Activated T-cell treated with anti-CD3 and anti-CD28 coated beads, Interleukin-2, amount 50 U/mL, for 4 hours (primary cell): ENCODE results near the gene ZFR. TPM values are rescaled to one million over a fixed set of nuclear protein-coding genes. Genes with fewer than 3 reads are reported as not detected.
"Not testable (repeated sequence)": the region's sequence is repeated elsewhere in the genome, so short reads cannot be mapped to it uniquely, and the experiment has no call there.

Experiments used
- ATAC-seq, 2 donors: fragments of 200-7000 bp; cut with Tn5 transposase; one replicate each; pipeline ENCODE4 v1.10.0; 2021
- DNase-seq: peaks from one replicate; pipeline ENCODE4 v3.0.0-alpha.2; 2020
- H3K27me3 Mint-ChIP-seq: one replicate; pipeline ENCODE4 v1.8.0; 2021; ENCODE audit warnings: low read depth, mixed read lengths
- H3K36me3 Mint-ChIP-seq: one replicate; pipeline ENCODE4 v1.8.0; 2022; ENCODE audit warnings: mixed read lengths; ENCODE audit not compliant: insufficient read depth
- H3K4me1 Mint-ChIP-seq: one replicate; pipeline ENCODE4 v1.8.0; 2021; ENCODE audit warnings: low read depth, mixed read lengths
- H3K4me3 Mint-ChIP-seq: one replicate; pipeline ENCODE4 v1.8.0; 2021; ENCODE audit warnings: mild to moderate bottlenecking, moderate library complexity, mixed read lengths
- H3K9me3 Mint-ChIP-seq: one replicate; pipeline ENCODE4 v1.8.0; 2021; ENCODE audit warnings: mixed read lengths
- total RNA-seq, 3 donors: library from RNA; stranded (reverse); gene quantifications; one replicate each; pipeline ENCODE4 v1.2.1, GENCODE V29; 2021

The ZFR gene
- total RNA-seq, 3 donors from 2014 or later, result 76.9 to 83.3 (median 80.4) TPM

DNA sequence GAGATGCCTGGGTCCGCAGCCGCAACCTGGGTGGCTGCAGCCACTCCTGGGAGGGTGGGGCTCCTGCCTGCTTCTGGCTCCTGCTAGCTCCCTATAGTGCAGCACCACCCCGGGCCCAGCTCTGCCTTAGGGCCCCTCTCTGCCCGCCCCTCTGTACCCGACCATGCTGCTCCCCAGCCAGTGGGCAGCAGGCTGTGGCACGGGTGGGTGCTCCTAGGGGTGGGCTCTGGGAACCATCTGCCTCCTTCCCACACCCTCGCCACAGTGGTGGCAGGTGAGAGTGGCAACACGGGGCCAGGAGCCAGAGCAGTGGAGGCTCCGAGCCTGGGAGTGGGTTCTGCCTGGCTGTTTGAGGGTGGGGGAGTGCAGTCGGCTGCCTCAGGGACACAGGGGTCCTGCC is 124.0 kb downstream of the ZFR start:
- no peaks in the 10 kb centered on the region for H3K27me3 Mint-ChIP-seq
- H3K4me1 Mint-ChIP-seq, result no peaks in the 10 kb centered on the region
- no peaks in the 10 kb centered on the region for H3K36me3 Mint-ChIP-seq
- DNase-seq (no peak), ATAC-seq (no peak)
- H3K4me3 Mint-ChIP-seq, result no peak overlapping the region
- H3K9me3 Mint-ChIP-seq, result peaks cover 7% of the 10 kb centered on the region

DNA sequence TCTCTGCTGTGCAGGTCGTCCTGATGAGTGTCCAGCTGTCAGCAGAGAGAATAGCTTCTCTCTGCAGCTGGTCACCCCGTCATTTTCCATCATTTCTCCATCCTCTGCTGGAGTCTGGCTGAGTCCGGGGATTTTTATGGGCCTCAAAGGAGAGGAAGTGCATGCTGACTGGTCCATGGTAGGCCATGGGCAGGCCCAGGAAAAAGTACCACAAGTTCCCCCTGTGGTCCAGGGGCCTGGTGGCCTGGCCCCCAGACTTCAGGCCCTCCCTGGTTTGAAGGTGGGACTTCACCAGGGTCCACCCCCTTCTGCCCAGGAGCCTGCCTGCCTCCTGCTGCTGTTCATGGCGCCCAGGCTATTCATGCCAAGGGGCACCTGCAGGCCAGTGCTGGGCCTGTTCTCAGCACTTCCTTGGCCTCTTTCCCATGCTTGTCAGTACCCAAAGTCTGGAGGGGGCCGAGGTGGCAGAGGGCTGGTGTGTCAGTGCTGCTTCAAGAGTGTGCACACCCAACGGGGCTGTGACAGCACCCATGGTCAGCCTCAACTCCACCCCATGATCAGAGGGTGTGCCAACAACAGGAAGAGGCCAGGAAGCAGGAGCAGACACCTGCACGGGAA is 124.5 kb downstream of the ZFR start:
- peaks cover 7% of the 10 kb centered on the region for H3K9me3 Mint-ChIP-seq
- no peaks in the 10 kb centered on the region for H3K27me3 Mint-ChIP-seq
- ATAC-seq, result no peak
- no peaks in the 10 kb centered on the region for H3K4me1 Mint-ChIP-seq
- no peaks in the 10 kb centered on the region for H3K36me3 Mint-ChIP-seq
- H3K4me3 Mint-ChIP-seq, result no peak overlapping the region
- DNase-seq, result no peak

DNA sequence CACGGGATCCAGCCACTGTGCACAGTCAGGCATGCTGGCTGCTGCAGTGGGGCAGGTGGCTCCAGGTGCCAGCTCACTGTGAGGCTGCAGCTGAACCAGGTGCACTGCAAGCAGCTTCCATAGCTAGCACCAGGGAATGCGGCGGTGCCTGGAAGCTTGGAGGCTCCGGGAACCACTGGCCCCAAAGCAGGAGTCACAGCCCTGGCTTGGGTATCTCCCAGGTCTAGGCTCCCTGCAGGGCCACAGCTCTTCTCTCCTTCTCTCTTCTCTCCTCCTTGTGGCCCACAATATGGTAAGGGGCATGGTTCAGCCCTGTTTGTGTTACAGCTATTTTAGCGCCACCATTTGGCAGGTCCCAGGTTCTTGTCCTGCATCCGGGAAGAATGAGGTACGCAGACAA is 125.1 kb downstream of the ZFR start:
- DNase-seq, result no peak
- no peaks in the 10 kb centered on the region for H3K4me1 Mint-ChIP-seq
- ATAC-seq, result no peak
- no peak overlapping the region for H3K4me3 Mint-ChIP-seq
- no peaks in the 10 kb centered on the region for H3K36me3 Mint-ChIP-seq
- peaks cover 7% of the 10 kb centered on the region for H3K9me3 Mint-ChIP-seq
- H3K27me3 Mint-ChIP-seq, result no peaks in the 10 kb centered on the region

DNA sequence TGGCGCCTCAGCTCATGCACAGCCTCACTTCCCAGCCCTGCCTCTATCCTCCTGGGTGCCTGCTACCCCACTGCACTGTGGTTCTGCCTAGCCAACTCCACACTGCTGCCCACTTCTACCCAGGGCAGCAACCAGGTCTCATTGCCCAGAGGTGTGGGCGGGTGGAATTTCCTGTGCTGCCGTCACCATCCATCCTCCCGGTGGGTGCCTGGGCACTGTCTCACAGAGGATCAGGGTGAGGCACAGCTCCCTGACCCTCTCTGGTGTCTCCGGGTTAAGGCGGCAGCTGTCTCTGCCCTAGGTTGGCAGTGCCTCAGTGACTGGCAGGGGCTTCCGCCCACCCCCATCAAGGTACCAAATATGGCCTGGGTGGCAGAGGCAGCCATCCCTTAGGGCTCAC is 127.5 kb downstream of the ZFR start:
- H3K27me3 Mint-ChIP-seq, result no peaks in the 10 kb centered on the region
- H3K36me3 Mint-ChIP-seq, result no peaks in the 10 kb centered on the region
- H3K4me1 Mint-ChIP-seq, result peaks cover under 1% of the 10 kb centered on the region
- H3K9me3 Mint-ChIP-seq, result peaks cover 7% of the 10 kb centered on the region
- DNase-seq (no peak), ATAC-seq (no peak)
- H3K4me3 Mint-ChIP-seq, result no peak overlapping the region

DNA sequence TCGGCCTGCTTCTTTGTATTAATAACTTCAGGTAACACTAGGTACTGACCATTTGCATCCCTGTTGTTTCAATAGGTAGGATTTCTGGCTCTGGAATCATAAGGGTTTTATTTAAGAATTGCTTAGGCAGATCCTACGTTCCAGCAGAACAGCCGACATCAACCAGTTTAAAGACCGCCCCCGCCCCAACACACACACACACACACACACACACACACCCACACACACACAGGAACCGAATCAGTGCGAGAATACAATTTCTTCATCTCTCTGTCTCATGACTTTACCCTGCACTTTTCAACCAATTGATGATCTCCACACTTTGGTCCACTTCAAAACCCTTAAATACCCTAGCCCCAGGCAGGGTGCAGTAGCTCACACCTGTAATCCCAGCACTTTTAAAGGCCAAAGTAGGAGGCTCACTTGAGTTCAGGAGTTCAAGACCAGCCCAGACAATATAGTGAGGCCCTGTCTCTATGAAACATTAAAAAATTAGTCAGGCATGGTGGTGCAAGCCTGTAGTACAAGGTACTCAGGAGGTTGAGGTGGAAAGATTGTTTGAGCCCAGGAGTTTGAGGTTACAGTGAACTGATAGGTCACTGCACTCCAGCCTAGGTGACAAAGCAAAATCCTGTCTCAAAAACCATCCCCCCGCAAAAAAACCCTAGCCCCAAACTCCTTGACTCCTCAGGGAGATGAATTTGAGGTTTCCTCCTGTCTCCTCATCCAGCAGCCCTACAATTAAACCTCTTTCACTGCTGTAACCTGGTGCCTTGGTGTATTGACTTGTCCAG is 129.1 kb downstream of the ZFR start:
- Mint-ChIP-seq H3K27me3 (no peaks in the 10 kb centered on the region), H3K9me3 (no peaks in the 10 kb centered on the region), H3K4me1 (peaks cover 14% of the 10 kb centered on the region), H3K4me3 (peak overlapping the region; percentile 50), H3K36me3 (no peaks in the 10 kb centered on the region)
- ATAC-seq, result no peak
- DNase-seq, result no peak

DNA sequence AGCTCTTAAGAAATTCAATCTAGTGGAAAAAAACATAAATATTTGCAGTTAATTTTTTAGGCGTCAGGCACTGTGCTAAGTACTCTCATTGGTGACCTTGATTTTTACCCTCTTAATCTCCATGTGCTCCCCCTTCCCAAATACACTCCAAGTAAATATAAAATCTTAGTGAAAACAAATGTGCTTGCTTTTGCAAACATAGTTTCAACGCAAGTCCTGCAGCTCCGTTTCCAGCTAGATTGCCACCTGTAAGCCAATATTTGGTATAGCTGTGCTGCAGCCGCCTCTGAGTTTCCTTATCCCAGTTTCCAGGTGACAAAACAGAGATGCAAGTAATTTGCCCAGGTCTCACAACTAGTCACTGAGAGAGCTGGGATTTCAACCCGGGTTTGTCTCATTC is 129.9 kb downstream of the ZFR start:
- ATAC-seq (no peak), DNase-seq (no peak)
- no peaks in the 10 kb centered on the region for H3K27me3 Mint-ChIP-seq
- H3K9me3 Mint-ChIP-seq, result no peaks in the 10 kb centered on the region
- no peaks in the 10 kb centered on the region for H3K36me3 Mint-ChIP-seq
- H3K4me3 Mint-ChIP-seq, result peak overlapping the region; percentile 41
- peaks cover 21% of the 10 kb centered on the region for H3K4me1 Mint-ChIP-seq

DNA sequence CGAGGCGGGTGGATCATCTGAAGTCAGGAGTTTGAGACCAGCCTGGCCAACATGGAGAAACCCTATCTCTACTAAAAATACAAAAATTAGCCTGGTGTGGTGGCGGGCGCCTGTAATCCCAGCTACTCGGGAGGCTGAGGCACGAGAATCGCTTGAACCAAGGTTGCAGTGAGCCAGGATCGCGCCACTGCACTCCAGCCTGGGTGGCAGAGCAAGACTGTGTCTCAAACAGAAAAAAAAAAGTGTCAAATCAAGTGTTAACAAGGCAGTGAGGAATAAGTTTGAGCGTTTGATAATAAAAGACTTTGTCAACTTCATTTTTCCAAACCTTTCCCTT is 130.4 kb downstream of the ZFR start:
- Mint-ChIP-seq H3K4me3 (peak overlapping the region; percentile 41), H3K4me1 (peaks cover 26% of the 10 kb centered on the region)
- H3K27me3 Mint-ChIP-seq, ATAC-seq, DNase-seq, H3K9me3 Mint-ChIP-seq, H3K36me3 Mint-ChIP-seq: not testable (repeated sequence)

- H3K4me1 Mint-ChIP-seq, result peaks cover 31% of the 10 kb centered on the region
- no peaks in the 10 kb centered on the region for H3K27me3 Mint-ChIP-seq
- peak; percentile 100 for DNase-seq
- peak; percentile 95 to 96 for ATAC-seq
- peak within 1 kb of the TSS; percentile 93 for H3K4me3 Mint-ChIP-seq
- H3K9me3 Mint-ChIP-seq, result no peaks in the 10 kb centered on the region
- H3K36me3 Mint-ChIP-seq, result peaks cover 2% of the 10 kb centered on the region
Observed at GRCh38 chr5:32312595-32313332, 131.8 kb downstream of the ZFR start, which contains the start of gene MTMR12. Gene MTMR12, minus strand, starts transcription at chr5:32312939. Its CDS starts 101 bp downstream, at chr5:32312838.

- peaks cover 37% of the 10 kb centered on the region for H3K4me1 Mint-ChIP-seq
Observed at GRCh38 chr5:32312197-32312594, 132.3 kb downstream of the ZFR start.

DNA sequence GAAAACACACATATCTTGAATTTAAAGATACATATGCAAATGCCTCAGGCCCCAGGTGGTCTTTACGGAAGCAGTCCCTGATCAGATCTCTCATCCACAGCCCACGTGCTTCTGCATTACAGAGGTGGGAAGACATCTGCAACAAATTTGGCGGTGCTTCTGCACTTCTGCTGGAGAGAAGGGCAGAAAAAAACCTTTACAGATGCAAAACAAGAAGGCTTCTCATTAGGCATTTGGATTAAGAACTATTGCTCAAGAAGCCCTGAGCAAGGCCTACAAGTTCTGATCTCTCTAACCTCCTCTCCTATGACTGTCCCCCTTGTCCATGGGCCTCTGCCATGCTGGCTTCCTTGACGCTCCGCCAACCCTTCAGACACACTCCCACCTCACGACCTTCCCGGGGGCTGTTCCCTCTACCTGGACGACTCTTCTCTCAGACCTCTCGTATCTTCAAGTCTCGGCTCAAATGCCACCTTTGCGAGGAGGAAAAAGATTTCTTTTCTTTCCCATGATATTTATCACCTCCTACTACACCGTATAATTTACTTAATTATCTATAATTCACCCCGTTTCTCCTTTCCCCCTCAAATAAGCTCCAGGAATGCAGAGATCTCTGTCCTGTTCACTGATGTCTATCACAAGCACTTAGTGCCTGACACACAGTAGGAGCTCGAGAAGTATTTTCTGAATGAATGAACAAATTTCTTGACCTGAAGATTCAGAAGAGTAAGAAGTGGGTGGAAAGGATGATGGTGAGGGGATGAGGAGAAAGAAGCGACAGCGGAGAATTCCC is 132.9 kb downstream of the ZFR start:
- DNase-seq (no peak), ATAC-seq (no peak)
- Mint-ChIP-seq H3K4me1 (peaks cover 40% of the 10 kb centered on the region), H3K4me3 (peak overlapping the region; percentile 93), H3K36me3 (peaks cover 5% of the 10 kb centered on the region), H3K27me3 (no peaks in the 10 kb centered on the region), H3K9me3 (no peaks in the 10 kb centered on the region)

More at GRCh38 chr5:32312197-32312594, 132.3 kb downstream of the ZFR start:
- DNase-seq, result peak; percentile 29
- Mint-ChIP-seq H3K4me3 (peak overlapping the region; percentile 93), H3K27me3 (no peaks in the 10 kb centered on the region), H3K9me3 (no peaks in the 10 kb centered on the region), H3K36me3 (peaks cover 5% of the 10 kb centered on the region)
- peak; percentile 25 to 28 for ATAC-seq

GRCh38 chr5:32309761-32310160 is 134.8 kb downstream of the ZFR start:
- DNase-seq, result no peak
- peaks cover 7% of the 10 kb centered on the region for H3K36me3 Mint-ChIP-seq
- H3K9me3 Mint-ChIP-seq, result no peaks in the 10 kb centered on the region
- no peaks in the 10 kb centered on the region for H3K27me3 Mint-ChIP-seq
- peaks cover 50% of the 10 kb centered on the region for H3K4me1 Mint-ChIP-seq
- no peak for ATAC-seq
- H3K4me3 Mint-ChIP-seq, result no peak overlapping the region

DNA sequence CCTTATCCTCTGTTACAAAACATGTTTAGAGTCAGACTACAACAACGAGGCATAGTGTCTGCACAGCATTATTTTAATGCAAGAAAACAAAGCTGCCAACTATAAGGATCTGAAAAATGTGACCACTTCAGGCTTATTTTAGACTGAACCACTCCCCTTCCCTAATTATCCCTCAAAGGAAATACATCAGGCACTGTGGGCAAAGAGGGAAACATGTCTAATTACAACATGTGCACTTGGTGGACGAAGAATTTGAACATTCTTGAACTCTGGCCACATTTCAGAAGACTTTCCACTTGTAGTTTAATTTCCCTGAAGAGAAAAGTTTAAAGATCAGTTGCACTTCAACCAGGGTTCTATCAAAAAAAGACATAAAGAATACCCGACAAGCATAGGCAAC is 135.6 kb downstream of the ZFR start:
- no peak for ATAC-seq
- peaks cover 9% of the 10 kb centered on the region for H3K36me3 Mint-ChIP-seq
- H3K4me1 Mint-ChIP-seq, result peaks cover 54% of the 10 kb centered on the region
- H3K27me3 Mint-ChIP-seq, result no peaks in the 10 kb centered on the region
- H3K9me3 Mint-ChIP-seq, result no peaks in the 10 kb centered on the region
- no peak overlapping the region for H3K4me3 Mint-ChIP-seq
- DNase-seq, result no peak

- Mint-ChIP-seq H3K4me3 (no peak overlapping the region), H3K36me3 (peaks cover 9% of the 10 kb centered on the region), H3K4me1 (peaks cover 63% of the 10 kb centered on the region), H3K9me3 (no peaks in the 10 kb centered on the region), H3K27me3 (no peaks in the 10 kb centered on the region)
- no peak for ATAC-seq
- DNase-seq, result no peak
Observed at GRCh38 chr5:32307769-32308194, 136.8 kb downstream of the ZFR start.

DNA sequence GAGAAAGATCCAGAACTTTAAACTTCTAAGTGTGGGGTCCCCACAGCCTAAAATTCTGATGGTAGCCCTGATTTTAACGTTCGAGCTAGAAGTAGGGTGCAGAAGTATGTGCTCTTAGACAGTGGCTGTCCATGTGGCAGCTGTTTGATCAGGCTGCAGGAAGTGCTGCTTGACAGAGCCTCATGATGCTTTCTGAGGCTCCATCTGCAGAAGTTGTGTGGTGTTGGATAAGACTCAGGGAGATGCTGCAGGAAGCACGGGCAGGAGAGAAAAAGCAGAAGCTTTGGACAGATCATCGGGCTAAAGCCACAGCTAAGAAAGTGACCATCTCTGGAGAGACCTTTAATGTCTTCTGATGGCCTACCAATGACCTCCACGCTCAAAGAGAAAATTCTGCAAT is 139.9 kb downstream of the ZFR start:
- no peaks in the 10 kb centered on the region for H3K9me3 Mint-ChIP-seq
- H3K27me3 Mint-ChIP-seq, result no peaks in the 10 kb centered on the region
- H3K36me3 Mint-ChIP-seq, result peaks cover 9% of the 10 kb centered on the region
- ATAC-seq, result no peak
- DNase-seq, result no peak
- no peak overlapping the region for H3K4me3 Mint-ChIP-seq
- peaks cover 59% of the 10 kb centered on the region for H3K4me1 Mint-ChIP-seq
